HG02938 (cell line): Measurements from ENCODE around the gene SAMD5.
"Not testable (repeated sequence)": the region's sequence is repeated elsewhere in the genome, so short reads cannot be mapped to it uniquely, and the experiment has no call there.

Experiments
- ATAC-seq: cut with Tn5 transposase; IDR thresholded peaks from one replicate; pipeline ENCODE4 v1.9.1; 2021; ENCODE audit warnings: mild to moderate bottlenecking, moderate library complexity; ENCODE audit not compliant: unreplicated experiment

The SAMD5 gene

GRCh38 chr6:147527197-147527596 lies 18.7 kb downstream of the SAMD5 start:
- ATAC-seq = no peak

- ATAC-seq = no peak
These were observed 20.1 kb downstream of the SAMD5 start for GRCh38 chr6:147528511-147529145.

GRCh38 chr6:147530132-147531060 lies 21.9 kb downstream of the SAMD5 start:
- peak; percentile 51 for ATAC-seq

GRCh38 chr6:147531321-147531720 lies 22.8 kb downstream of the SAMD5 start:
- no peak for ATAC-seq

- no peak for ATAC-seq
These were observed 25.8 kb downstream of the SAMD5 start for GRCh38 chr6:147534116-147534860.

GRCh38 chr6:147538821-147539220 lies 30.3 kb downstream of the SAMD5 start:
- ATAC-seq = no peak

GRCh38 chr6:147540075-147540474 lies 31.6 kb downstream of the SAMD5 start:
- no peak for ATAC-seq

GRCh38 chr6:147542436-147542835 lies 33.9 kb downstream of the SAMD5 start:
- not testable (repeated sequence) for ATAC-seq

- ATAC-seq = no peak
These were observed 35.9 kb downstream of the SAMD5 start for GRCh38 chr6:147544420-147544819.

- ATAC-seq = no peak
These were observed 38.2 kb downstream of the SAMD5 start for GRCh38 chr6:147546501-147547368.

- ATAC-seq = no peak
These were observed 38.9 kb downstream of the SAMD5 start for GRCh38 chr6:147547369-147547902.

GRCh38 chr6:147548921-147549475 lies 40.5 kb downstream of the SAMD5 start:
- no peak for ATAC-seq

- ATAC-seq = no peak
These were observed 41.0 kb downstream of the SAMD5 start for GRCh38 chr6:147549531-147549930.

- no peak for ATAC-seq
These were observed 43.5 kb downstream of the SAMD5 start for GRCh38 chr6:147551976-147552375.

GRCh38 chr6:147553099-147553498 lies 44.6 kb downstream of the SAMD5 start:
- no peak for ATAC-seq

GRCh38 chr6:147554281-147554680 lies 45.8 kb downstream of the SAMD5 start:
- ATAC-seq = no peak

GRCh38 chr6:147559006-147559405 lies 50.5 kb downstream of the SAMD5 start:
- ATAC-seq = no peak

GRCh38 chr6:147560670-147561069 lies 52.2 kb downstream of the SAMD5 start:
- ATAC-seq = no peak

GRCh38 chr6:147561726-147562125 lies 53.2 kb downstream of the SAMD5 start:
- no peak for ATAC-seq

GRCh38 chr6:147563472-147563871 lies 55.0 kb downstream of the SAMD5 start:
- no peak for ATAC-seq
